GM19023 (cell line): ENCODE measurements around the gene FOXP1.
A peak's percentile ranks its signal among the peaks of the same experiment; 100 is the strongest.
"Not testable (repeated sequence)": the region's sequence is repeated elsewhere in the genome, so short reads cannot be mapped to it uniquely, and the experiment has no call there.

Source experiments
- ATAC-seq: cut with Tn5 transposase; IDR thresholded peaks from one replicate; pipeline ENCODE4 v1.9.1; 2021; ENCODE audit warnings: mild to moderate bottlenecking, moderate library complexity; ENCODE audit not compliant: unreplicated experiment

Gene FOXP1

GRCh38 chr3:71454512-71455403 is 128.8 kb downstream of the FOXP1 start:
- no peak for ATAC-seq

GRCh38 chr3:71453822-71454511 is 129.6 kb downstream of the FOXP1 start:
- no peak for ATAC-seq

- no peak for ATAC-seq
Measured at GRCh38 chr3:71453319-71453718, 130.2 kb downstream of the FOXP1 start.

- ATAC-seq = no peak
Measured at GRCh38 chr3:71451812-71452211, 131.7 kb downstream of the FOXP1 start.

GRCh38 chr3:71451060-71451459 is 132.5 kb downstream of the FOXP1 start:
- ATAC-seq = no peak

- ATAC-seq = no peak
Measured at GRCh38 chr3:71450162-71450561, 133.4 kb downstream of the FOXP1 start.

GRCh38 chr3:71447803-71448202 is 135.7 kb downstream of the FOXP1 start:
- ATAC-seq = no peak

GRCh38 chr3:71447197-71447596 is 136.3 kb downstream of the FOXP1 start:
- no peak for ATAC-seq

GRCh38 chr3:71446734-71447133 is 136.8 kb downstream of the FOXP1 start:
- ATAC-seq = no peak

GRCh38 chr3:71446260-71446659 is 137.3 kb downstream of the FOXP1 start:
- no peak for ATAC-seq

GRCh38 chr3:71444861-71445259 is 138.7 kb downstream of the FOXP1 start:
- no peak for ATAC-seq

GRCh38 chr3:71444028-71444860 is 139.3 kb downstream of the FOXP1 start:
- peak; percentile 87 for ATAC-seq

GRCh38 chr3:71443332-71443731 is 140.2 kb downstream of the FOXP1 start:
- no peak for ATAC-seq

GRCh38 chr3:71442652-71443042 is 140.9 kb downstream of the FOXP1 start:
- no peak for ATAC-seq

GRCh38 chr3:71441925-71442651 is 141.4 kb downstream of the FOXP1 start:
- no peak for ATAC-seq

- no peak for ATAC-seq
Measured at GRCh38 chr3:71441217-71441924, 142.2 kb downstream of the FOXP1 start.

GRCh38 chr3:71438904-71439303 is 144.6 kb downstream of the FOXP1 start:
- ATAC-seq = no peak

- ATAC-seq = no peak
Measured at GRCh38 chr3:71438071-71438685, 145.3 kb downstream of the FOXP1 start.

- ATAC-seq = no peak
Measured at GRCh38 chr3:71436337-71436736, 147.2 kb downstream of the FOXP1 start.

GRCh38 chr3:71435836-71436235 is 147.7 kb downstream of the FOXP1 start:
- not testable (repeated sequence) for ATAC-seq
